ENCODE results near the gene IDH3A. TPM values are rescaled to one million over a fixed set of nuclear protein-coding genes. Genes with fewer than 3 reads are reported as not detected.
"Not testable (repeated sequence)": the region's sequence is repeated elsewhere in the genome, so short reads cannot be mapped to it uniquely, and the experiment has no call there.

Gene IDH3A
- total RNA-seq, 1 donor from 2014 or later, result 60.2 TPM

- no peak for TF ChIP-seq POLR2AphosphoS5 (IDR thresholded peaks at IDR 0.05; ENCODE audit: insufficient read depth in 1 of 2, low read depth in 1 of 2)
- TF ChIP-seq POLR2A (IDR thresholded peaks at IDR 0.05), result no peak
- no peak for TF ChIP-seq CTCF (IDR thresholded peaks at IDR 0.05)
- Histone ChIP-seq H3K36me3 (no peaks in the 10 kb centered on the region), H3K27me3 (no peaks in the 10 kb centered on the region), H3K4me3 (no peak overlapping the region), H3K9me3 (no peaks in the 10 kb centered on the region), H3K27ac (no peak overlapping the region), H3K4me1 (peaks cover 29% of the 10 kb centered on the region)
- no peak for DNase-seq (ENCODE audit: extremely low spot score in 2 of 2)
- intact Hi-C loops (cut with DNase I), result no loop called here
Measured at GRCh38 chr15:78146425-78147154, 2.6 kb upstream of the IDH3A start.

- Histone ChIP-seq H3K27ac (no peak overlapping the region), H3K9me3 (no peaks in the 10 kb centered on the region), H3K36me3 (no peaks in the 10 kb centered on the region), H3K4me1 (peaks cover 29% of the 10 kb centered on the region), H3K27me3 (no peaks in the 10 kb centered on the region), H3K4me3 (no peak overlapping the region)
- intact Hi-C loops (cut with DNase I), result no loop called here
- no peak for DNase-seq (ENCODE audit: extremely low spot score in 2 of 2)
- TF ChIP-seq CTCF (IDR thresholded peaks at IDR 0.05) (no peak), POLR2AphosphoS5 (IDR thresholded peaks at IDR 0.05; ENCODE audit: insufficient read depth in 1 of 2, low read depth in 1 of 2) (no peak), POLR2A (IDR thresholded peaks at IDR 0.05) (no peak)
Measured at GRCh38 chr15:78147566-78147965, 1.6 kb upstream of the IDH3A start.

DNA sequence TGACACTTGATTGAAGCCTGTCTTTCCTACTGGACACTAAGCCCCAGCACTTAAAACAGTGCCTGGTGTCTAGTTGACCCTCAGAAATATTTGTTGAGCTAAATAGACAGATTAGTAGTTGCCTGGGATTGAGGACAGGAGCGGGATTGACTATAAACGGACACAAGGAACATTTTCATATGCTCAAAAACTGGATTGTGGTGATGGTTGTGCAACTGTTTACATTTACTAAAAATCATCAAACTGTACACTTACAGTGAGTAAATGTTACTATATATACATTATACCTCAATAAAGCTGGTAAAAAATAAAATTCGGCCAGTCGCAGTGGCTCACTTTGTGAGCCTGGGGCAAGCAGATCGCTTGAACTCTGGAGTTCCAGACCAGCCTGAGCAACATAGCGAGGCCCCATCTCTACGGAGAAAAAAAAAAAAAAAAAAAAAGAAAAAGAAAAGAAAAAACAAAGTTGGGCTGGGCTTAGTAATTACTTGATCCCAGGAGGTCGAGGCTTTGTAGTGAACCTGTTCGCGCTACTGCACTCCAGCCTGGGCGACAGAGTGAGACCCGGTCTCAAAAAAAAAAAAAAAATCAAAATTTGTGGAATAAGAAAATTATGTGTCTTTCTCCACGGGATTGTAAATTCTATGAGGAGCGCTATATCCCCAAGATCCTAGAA lies 632 bp upstream of the IDH3A start:
- peak overlapping the region; percentile 81 for H3K27ac ChIP-seq
- no peak for TF ChIP-seq POLR2A (IDR thresholded peaks at IDR 0.05)
- no peak for TF ChIP-seq CTCF (IDR thresholded peaks at IDR 0.05)
- TF ChIP-seq POLR2AphosphoS5 (IDR thresholded peaks at IDR 0.05; ENCODE audit: insufficient read depth in 1 of 2, low read depth in 1 of 2), result no peak
- no peaks in the 10 kb centered on the region for H3K27me3 ChIP-seq
- peaks cover 29% of the 10 kb centered on the region for H3K4me1 ChIP-seq
- no peaks in the 10 kb centered on the region for H3K9me3 ChIP-seq
- no peak for DNase-seq (ENCODE audit: extremely low spot score in 2 of 2)
- H3K4me3 ChIP-seq, result peak overlapping the region; percentile 62 to 82
- H3K36me3 ChIP-seq, result no peaks in the 10 kb centered on the region
- intact Hi-C loops (cut with DNase I), result no loop called here

DNA sequence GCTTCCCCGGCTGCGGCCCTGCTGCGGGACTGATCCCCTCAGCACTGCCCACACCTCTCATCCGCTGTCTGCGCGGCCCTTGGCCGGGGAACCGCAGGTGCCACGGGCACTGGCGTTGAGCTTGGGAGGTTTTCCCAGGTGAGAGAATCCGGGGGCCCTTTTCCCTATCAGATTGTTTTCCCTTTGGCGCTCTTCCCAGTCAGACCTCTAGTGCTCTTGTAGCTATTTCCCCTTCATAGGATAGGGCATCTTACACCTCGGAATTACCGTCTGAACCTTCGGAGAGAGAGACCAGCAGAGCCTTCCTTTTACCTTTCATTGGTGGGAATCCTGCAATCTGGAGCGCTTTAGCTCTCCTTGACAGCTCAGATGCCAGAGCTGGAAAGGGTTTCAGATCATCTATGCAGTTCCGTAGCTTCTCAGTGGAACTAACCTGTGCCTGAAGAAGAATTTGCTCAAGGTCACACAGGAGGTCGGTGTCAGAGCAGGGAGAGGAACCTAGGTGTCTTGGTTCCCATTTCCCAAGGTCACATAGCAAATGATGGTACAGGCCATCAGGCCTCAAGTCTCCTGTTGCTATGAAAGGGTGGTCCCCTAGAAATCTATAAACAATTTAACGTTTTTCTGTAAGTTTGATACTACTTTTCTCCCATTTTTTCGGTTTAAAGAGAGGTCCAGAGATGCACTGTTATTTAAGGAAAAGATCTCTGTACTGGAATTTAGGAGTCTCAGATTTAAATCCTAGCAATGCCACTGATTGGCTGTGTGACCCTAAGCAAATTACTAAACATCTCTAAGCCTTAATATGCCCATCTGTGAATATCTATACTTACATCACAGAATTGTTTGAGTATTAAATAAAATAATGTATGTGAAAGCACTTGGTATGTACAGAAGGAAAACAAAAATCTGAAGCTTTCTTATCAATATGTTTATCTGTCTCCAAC lies 916 bp downstream of the IDH3A start:
- Histone ChIP-seq H3K9me3 (no peaks in the 10 kb centered on the region), H3K27me3 (no peaks in the 10 kb centered on the region), H3K36me3 (no peaks in the 10 kb centered on the region), H3K4me3 (peak overlapping the region; percentile 62 to 82), H3K4me1 (peaks cover 37% of the 10 kb centered on the region), H3K27ac (peak overlapping the region; percentile 81)
- intact Hi-C loops (cut with DNase I), result no loop called here
- no peak for TF ChIP-seq POLR2A (IDR thresholded peaks at IDR 0.05)
- no peak for TF ChIP-seq CTCF (IDR thresholded peaks at IDR 0.05)
- TF ChIP-seq POLR2AphosphoS5 (IDR thresholded peaks at IDR 0.05; ENCODE audit: insufficient read depth in 1 of 2, low read depth in 1 of 2), result no peak
- no peak for DNase-seq (ENCODE audit: extremely low spot score in 2 of 2)

- peaks cover 47% of the 10 kb centered on the region for H3K4me1 ChIP-seq
- DNase-seq (ENCODE audit: extremely low spot score in 2 of 2); intact Hi-C loops (cut with DNase I); H3K27ac ChIP-seq; H3K9me3 ChIP-seq; H3K36me3 ChIP-seq; H3K4me3 ChIP-seq; H3K27me3 ChIP-seq: not testable (repeated sequence)
Measured at GRCh38 chr15:78151075-78151474, 1.9 kb downstream of the IDH3A start.
